Tibial artery (tissue), 4 donors: ENCODE results near the gene COL27A1.

Source experiments
- DNase-seq, 2 donors: peaks; one replicate each; pipeline ENCODE4 v3.0.0-alpha.2; 2019
- H3K27ac ChIP-seq, 2 donors: fragments of 200-600 bp; sonication (generic) in 1 of 2; 1 replicate in 1 of 2; 2 replicates in 1 of 2; pipeline ENCODE4 v1.5.1; 2018 to 2019; ENCODE audit warnings: mild to moderate bottlenecking in 1 of 2
- H3K27me3 ChIP-seq, 2 donors: fragments of 200-600 bp; sonication (generic) in 1 of 2; one replicate each; pipeline versions ENCODE4 v1.5.1 to v1.6.0; 2016 to 2019
- H3K36me3 ChIP-seq, 3 donors: fragments of 200-600 bp; sonication (generic) in 2 of 3; one replicate each; pipeline ENCODE4 v1.5.1; 2016 to 2019; ENCODE audit warnings: mild to moderate bottlenecking in 2 of 3
- H3K4me1 ChIP-seq, 4 donors: fragments of 200-600 bp; sonication (generic) in 2 of 4; 1 replicate in 3 of 4; 2 replicates in 1 of 4; pipeline ENCODE4 v1.5.1; 2016 to 2019
- H3K4me3 ChIP-seq, 2 donors: fragments of 200-600 bp; sonication (generic) in 1 of 2; 1 replicate in 1 of 2; 2 replicates in 1 of 2; pipeline ENCODE4 v1.5.1; 2018 to 2019; ENCODE audit warnings: mild to moderate bottlenecking in 2 of 2
- H3K9me3 ChIP-seq, 3 donors: fragments of 200-600 bp; sonication (generic) in 1 of 3; one replicate each; pipeline ENCODE4 v1.5.1; 2016 to 2019
- CTCF ChIP-seq, 2 experiments: fragments of 200-600 bp in 1 of 2; fragments of 450-650 bp in 1 of 2; IDR thresholded peaks; one replicate each; pipeline ENCODE4 v1.5.1; 2017 to 2019; ENCODE audit warnings: antibody characterized with exemption in 2 of 2, mild to moderate bottlenecking in 1 of 2, moderate library complexity in 1 of 2
- intact Hi-C: fragments of 100-400 bp; cut with DNase I; formaldehyde crosslinking; loops from one replicate; pipeline ENCODE4 v1.15.0; 2023; ENCODE audit warnings: low total_unique reads

COL27A1 gene

GRCh38 chr9:114348261-114348905, 193.0 kb downstream of the COL27A1 start:
- Histone ChIP-seq H3K27me3 (no peaks in the 10 kb centered on the region), H3K9me3 (no peaks in the 10 kb centered on the region), H3K4me3 (no peak overlapping the region), H3K4me1 (peaks cover 0 to 38% (median 19%) of the 10 kb centered on the region in 4 donors), H3K36me3 (peaks cover 66 to 98% (median 89%) of the 10 kb centered on the region in 3 donors), H3K27ac (peak overlapping the region; percentile 72 to 79)
- no peak for TF ChIP-seq CTCF (IDR thresholded peaks at IDR 0.05)
- DNase-seq: no peak
- intact Hi-C loops: loop anchor here (2.0 kb wide), 1 partner anchor 38 kb away; the partner anchor contains the start of gene AKNA

- intact Hi-C loops: loop anchor here (2.0 kb wide), 1 partner anchor 38 kb away; the partner anchor contains the start of gene AKNA
- Histone ChIP-seq H3K4me1 (peaks cover 0 to 38% (median 19%) of the 10 kb centered on the region in 4 donors), H3K27ac (peak overlapping the region; percentile 72 to 79), H3K9me3 (no peaks in the 10 kb centered on the region), H3K27me3 (no peaks in the 10 kb centered on the region), H3K4me3 (no peak overlapping the region), H3K36me3 (peaks cover 65 to 98% (median 89%) of the 10 kb centered on the region in 3 donors)
- no peak for TF ChIP-seq CTCF (IDR thresholded peaks at IDR 0.05)
- peak; percentile 92 to 97 for DNase-seq
Measured at GRCh38 chr9:114348906-114349482, 193.7 kb downstream of the COL27A1 start.

DNA sequence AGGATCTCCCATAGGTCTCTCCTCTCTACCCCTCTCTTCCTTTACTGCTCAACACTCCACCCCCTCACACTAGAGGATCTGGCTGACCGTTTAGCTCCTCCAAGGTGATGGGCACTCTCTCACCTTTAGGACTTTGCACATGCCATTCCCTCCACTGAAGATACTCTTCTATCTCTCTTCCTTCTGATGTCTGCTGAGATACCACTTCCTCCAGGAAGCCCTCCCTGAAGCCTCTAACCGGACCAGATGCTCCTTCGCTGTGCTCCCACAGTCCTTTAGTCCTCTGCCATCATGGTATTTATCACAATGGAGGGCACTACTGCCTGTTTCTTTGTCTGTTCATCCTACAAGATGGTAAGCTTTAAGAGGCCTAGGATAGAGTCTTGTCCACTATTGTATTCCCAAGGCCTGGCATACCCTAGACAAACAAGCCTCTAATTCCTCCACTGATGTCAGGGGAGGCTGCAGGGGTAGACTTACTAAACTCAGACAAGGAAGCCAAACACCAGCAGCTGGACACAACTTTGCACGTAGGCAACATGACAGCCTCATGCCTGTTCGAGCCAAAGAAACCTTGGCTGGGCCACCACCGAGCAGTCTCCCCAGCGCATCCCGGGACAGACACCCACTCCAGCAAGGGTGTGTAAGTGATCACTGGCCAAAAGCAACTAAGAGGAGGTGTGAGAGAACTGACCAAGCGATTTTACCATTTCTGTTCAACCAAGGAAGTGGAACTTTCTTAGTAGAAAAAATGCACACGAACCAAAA, 194.6 kb downstream of the COL27A1 start:
- H3K9me3 ChIP-seq: no peaks in the 10 kb centered on the region
- no peak overlapping the region for H3K4me3 ChIP-seq
- peak in 1 of 2 donors; percentile 59 for DNase-seq
- H3K4me1 ChIP-seq: peaks cover 0 to 38% (median 19%) of the 10 kb centered on the region in 4 donors
- no peak for TF ChIP-seq CTCF (IDR thresholded peaks at IDR 0.05)
- intact Hi-C loops: loop anchor here (2.0 kb wide), 1 partner anchor 37 kb away; the partner anchor contains the start of gene AKNA
- H3K27ac ChIP-seq: peak overlapping the region; percentile 72 to 79
- no peaks in the 10 kb centered on the region for H3K27me3 ChIP-seq
- peaks cover 58 to 97% (median 90%) of the 10 kb centered on the region in 3 donors for H3K36me3 ChIP-seq

GRCh38 chr9:114350636-114351401, 195.5 kb downstream of the COL27A1 start:
- H3K27me3 ChIP-seq: no peaks in the 10 kb centered on the region
- TF ChIP-seq CTCF (IDR thresholded peaks at IDR 0.05): no peak
- H3K4me1 ChIP-seq: peaks cover 0 to 38% (median 19%) of the 10 kb centered on the region in 4 donors
- intact Hi-C loops: no loop called here
- H3K9me3 ChIP-seq: no peaks in the 10 kb centered on the region
- H3K4me3 ChIP-seq: no peak overlapping the region
- H3K27ac ChIP-seq: peak overlapping the region; percentile 72 to 79
- peaks cover 58 to 97% (median 90%) of the 10 kb centered on the region in 3 donors for H3K36me3 ChIP-seq
- no peak for DNase-seq

GRCh38 chr9:114351932-114352331, 196.6 kb downstream of the COL27A1 start:
- Histone ChIP-seq H3K27me3 (no peaks in the 10 kb centered on the region), H3K4me3 (no peak overlapping the region), H3K4me1 (peaks cover 0 to 38% (median 19%) of the 10 kb centered on the region in 4 donors), H3K36me3 (peaks cover 58 to 97% (median 90%) of the 10 kb centered on the region in 3 donors), H3K9me3 (no peaks in the 10 kb centered on the region), H3K27ac (peak overlapping the region in 1 of 2 donors; percentile 79)
- intact Hi-C loops: no loop called here
- TF ChIP-seq CTCF (IDR thresholded peaks at IDR 0.05): no peak
- no peak for DNase-seq
